Endothelial cell of umbilical vein (primary cell): Measurements from ENCODE around the gene ANKH. TPM values are rescaled to one million over a fixed set of nuclear protein-coding genes. Genes with fewer than 3 reads are reported as not detected.

Experiments
- BruUV-seq: library from RNA; stranded (reverse); fragments of 400-500 nt; replicated peaks from 2 replicates; lab custom pipeline; 2021; lab: Mats Ljungman, UMichigan
- CTCF ChIA-PET: fragments of 300-600, 350-600 bp; sonication (Branson Sonifier 250); formaldehyde crosslinking; loops from one replicate; lab custom pipeline; 2021; ENCODE audit warnings: antibody characterized with exemption, inconsistent platforms; lab: Charles Lee
- POLR2A ChIA-PET: fragments of 300-600, 350-600 bp; sonication (Branson Sonifier 250); formaldehyde crosslinking; loops from one replicate; lab custom pipeline; 2021; ENCODE audit warnings: antibody characterized with exemption, inconsistent platforms; lab: Charles Lee
- DNase-seq: peaks from one replicate; pipeline ENCODE4 v3.0.0-alpha.2; 2011; ENCODE audit warnings: low read depth, low spot score
- FAIRE-seq: peaks from 2 replicates; lab custom pipeline; 2011; peaks lifted over from hg19 to GRCh38; lab: Jason Lieb, UNC
- H2AFZ ChIP-seq: 2 replicates; pipeline ENCODE4 v1.6.0; 2012; ENCODE audit warnings: low read depth, low read length, control low read depth, inconsistent platforms
- H3K27ac ChIP-seq: 2 replicates; pipeline ENCODE4 v1.5.1; 2011; ENCODE audit warnings: low read depth, mild to moderate bottlenecking, control low read depth, low read length, moderate library complexity; ENCODE audit not compliant: insufficient read depth
- H3K27me3 ChIP-seq, 2 experiments: 2 replicates each; pipeline versions ENCODE4 v1.6.0 to v1.6.1; 2011; ENCODE audit warnings: low read length in 2 of 2, mixed read lengths in 1 of 2; ENCODE audit not compliant: control insufficient read depth in 2 of 2, insufficient read depth in 2 of 2
- H3K36me3 ChIP-seq, 2 experiments: 2 replicates in 1 of 2; 3 replicates in 1 of 2; pipeline ENCODE4 v1.5.1; 2011; ENCODE audit warnings: low read length in 2 of 2, mild to moderate bottlenecking in 1 of 2, moderate library complexity in 1 of 2; ENCODE audit not compliant: control insufficient read depth in 2 of 2, insufficient read depth in 2 of 2; ENCODE audit errors: extremely low read depth in 1 of 2
- H3K4me1 ChIP-seq: 3 replicates; pipeline ENCODE4 v1.5.1; 2011; ENCODE audit warnings: mild to moderate bottlenecking, low read length; ENCODE audit not compliant: control insufficient read depth, insufficient read depth; ENCODE audit errors: extremely low read depth
- H3K4me2 ChIP-seq: 2 replicates; pipeline ENCODE4 v1.6.1; 2011; ENCODE audit warnings: low read length, control low read depth, mixed read lengths; ENCODE audit not compliant: insufficient read depth
- H3K4me3 ChIP-seq, 3 experiments: fragments of 200-600 bp in 1 of 3; sonication (generic), shearing (Covaris generic) in 1 of 3; replicated peaks in 1 of 3; 2 replicates each; pipeline ENCODE4 v1.5.1; 2011 to 2016; ENCODE audit warnings: control low read depth in 3 of 3, low read length in 3 of 3, mild to moderate bottlenecking in 2 of 3, inconsistent platforms in 1 of 3, low read depth in 1 of 3, moderate library complexity in 1 of 3; ENCODE audit not compliant: insufficient read depth in 1 of 3
- H3K79me2 ChIP-seq: 2 replicates; pipeline ENCODE4 v1.6.0; 2012; ENCODE audit warnings: low read length, inconsistent platforms; ENCODE audit not compliant: control insufficient read depth, insufficient read depth
- H3K9ac ChIP-seq: replicated peaks from 2 replicates; pipeline ENCODE3; 2011; ENCODE audit warnings: low read length, control low read depth; ENCODE audit not compliant: insufficient read depth; ENCODE audit errors: extremely low read depth
- H3K9me1 ChIP-seq: replicated peaks from 3 replicates; pipeline ENCODE4 v1.6.0; 2011; ENCODE audit warnings: mild to moderate bottlenecking, low read length; ENCODE audit not compliant: control insufficient read depth, insufficient read depth; ENCODE audit errors: extremely low read depth
- H3K9me3 ChIP-seq: replicated peaks from 2 replicates; pipeline ENCODE4 v1.5.1; 2012; ENCODE audit warnings: low read length, inconsistent platforms; ENCODE audit not compliant: control insufficient read depth, insufficient read depth
- H4K20me1 ChIP-seq: replicated peaks from 2 replicates; pipeline ENCODE3; 2011; ENCODE audit warnings: mild to moderate bottlenecking, low read length; ENCODE audit not compliant: control insufficient read depth, insufficient read depth; ENCODE audit errors: extremely low read depth
- EZH2 ChIP-seq: IDR thresholded peaks from 2 replicates; pipeline ENCODE4 v1.6.1; 2012; ENCODE audit warnings: borderline replicate concordance, low read depth, mild to moderate bottlenecking, moderate library complexity, low read length, inconsistent platforms; ENCODE audit not compliant: severe bottlenecking
- FOS ChIP-seq: IDR thresholded peaks from 2 replicates; pipeline ENCODE4 v1.6.1; 2011; ENCODE audit warnings: mild to moderate bottlenecking, low read length, moderate library complexity, borderline replicate concordance; ENCODE audit not compliant: insufficient read depth
- GATA2 ChIP-seq: IDR thresholded peaks from 2 replicates; pipeline ENCODE4 v1.7.0; 2011; ENCODE audit warnings: low read depth, mild to moderate bottlenecking, moderate library complexity, mixed read lengths, low read length; ENCODE audit not compliant: insufficient read length, insufficient read depth
- JUN ChIP-seq: IDR thresholded peaks from 2 replicates; pipeline ENCODE4 v1.6.1; 2011; ENCODE audit warnings: borderline replicate concordance, low read depth; ENCODE audit not compliant: insufficient read length, insufficient read depth
- MAX ChIP-seq: IDR thresholded peaks from 2 replicates; pipeline ENCODE4 v1.6.1; 2011; ENCODE audit not compliant: insufficient read depth, insufficient read length
- MYC ChIP-seq: IDR thresholded peaks from one replicate; pipeline ENCODE4 v1.6.1; 2011; ENCODE audit warnings: mild to moderate bottlenecking, low read depth, low read length
- POLR2A ChIP-seq: IDR thresholded peaks from 2 replicates; pipeline ENCODE4 v1.6.1; 2012; ENCODE audit warnings: low read depth, mild to moderate bottlenecking, control low read depth, low read length
- POLR2AphosphoS5 ChIP-seq: IDR thresholded peaks from 2 replicates; pipeline ENCODE4 v1.6.1; 2012; ENCODE audit warnings: low read depth, mild to moderate bottlenecking, control low read depth, low read length, moderate library complexity; ENCODE audit not compliant: insufficient read depth
- dilution Hi-C: fragments of 300-500 bp; cut with MboI; formaldehyde crosslinking; loops from one replicate; pipeline ENCODE4 v1.15.0; 2019; ENCODE audit warnings: low sequenced_read_pairs; ENCODE audit not compliant: extremely low pct_ligation_motif_present
- intact Hi-C: fragments of 100-400 bp; cut with micrococcal nuclease; formaldehyde crosslinking; loops from one replicate; pipeline ENCODE4 v1.10.0; 2022
- polyA plus RNA-seq, 4 experiments: library from polyadenylated mRNA; depleted of rRNA in 3 of 4; stranded (reverse) in 3 of 4; unstranded in 1 of 4; fragments of >200 nt; gene quantifications; 2 replicates each; pipeline versions ENCODE4 v1.2.1 to v1.2.3, GENCODE V29; 2011 to 2012; ENCODE audit warnings: missing spikeins in 1 of 4
- total RNA-seq: library from RNA; stranded (reverse); gene quantifications from 2 replicates; pipeline ENCODE4 v1.2.3, GENCODE V29; 2021
- TF ChIP-seq, protein P1 (sequence below), 2 donors: IDR thresholded peaks; 1 replicate in 1 of 2; 2 replicates in 1 of 2; pipeline ENCODE4 v1.5.1; 2011; ENCODE audit warnings: low read length in 2 of 2, mild to moderate bottlenecking in 2 of 2, moderate library complexity in 2 of 2, control low read depth in 1 of 2, inconsistent platforms in 1 of 2, low read depth in 1 of 2; ENCODE audit not compliant: insufficient read depth in 1 of 2; ENCODE audit errors: extremely low read depth in 1 of 2

The ANKH gene
- total and polyA plus RNA-seq, 2 donors (not counting 3 experiments of a cell fraction or from before 2014, with no cell fraction given) = 12.7 to 31.4 TPM

DNA sequence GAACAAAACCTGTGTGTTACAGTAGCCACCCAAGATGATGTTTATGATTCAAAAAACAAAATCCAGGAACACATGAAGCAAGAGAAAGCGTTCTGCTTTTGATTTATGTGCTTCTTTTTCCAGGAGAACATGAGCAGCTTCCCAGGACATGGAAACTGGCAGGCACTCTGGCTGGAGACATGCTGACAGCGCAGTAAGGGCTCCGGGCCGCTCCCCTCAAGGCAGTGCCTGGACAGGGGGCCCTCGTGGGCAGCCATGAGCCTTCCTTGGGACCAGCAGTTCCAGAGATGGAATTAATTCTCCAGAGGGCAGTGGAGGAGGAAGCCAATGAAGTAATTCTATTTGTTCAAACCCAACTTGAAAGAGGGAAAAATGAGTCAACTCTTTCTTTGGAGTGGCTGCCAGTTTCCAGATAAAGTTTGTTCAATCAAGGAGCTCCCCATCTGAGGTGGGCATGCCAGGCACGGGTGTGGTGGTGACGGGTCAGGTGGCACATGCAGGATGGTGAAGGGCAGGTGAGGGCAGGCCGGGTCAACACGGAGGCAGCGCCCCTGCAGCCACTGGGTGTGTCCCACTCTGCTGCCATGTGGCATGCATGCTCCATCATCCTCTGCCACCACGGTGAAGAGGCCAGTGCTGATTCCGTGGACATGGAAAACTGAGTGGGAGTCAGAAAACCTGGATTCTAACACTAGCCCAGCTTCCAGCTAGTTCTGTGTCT is 123.2 kb downstream of the ANKH start:
- Histone ChIP-seq H3K79me2 (no peaks in the 10 kb centered on the region), H3K36me3 (no peaks in the 10 kb centered on the region), H3K9me1 (no peaks in the 10 kb centered on the region), H4K20me1 (no peaks in the 10 kb centered on the region), H3K9ac (no peak overlapping the region), H3K27ac (no peak overlapping the region), H3K4me2 (no peak overlapping the region), H3K4me3 (no peak overlapping the region), H3K27me3 (no peaks in the 10 kb centered on the region), H3K4me1 (peaks cover 4% of the 10 kb centered on the region), H3K9me3 (no peaks in the 10 kb centered on the region), H2AFZ (no peak overlapping the region)
- no peak for FAIRE-seq
- ChIA-PET POLR2A (no interaction called here), CTCF (no interaction called here)
- no TSS peak for BruUV-seq
- no peak for DNase-seq
- dilution Hi-C loops (loop anchor here (25.0 kb wide), 1 partner anchor 264 kb away; no protein-coding TSS in a partner anchor), intact Hi-C loops (no loop called here)
- TF ChIP-seq POLR2AphosphoS5 = no peak
- no peak for TF ChIP-seq MAX
- TF ChIP-seq MYC = no peak
- TF ChIP-seq POLR2A = no peak
- no peak for TF ChIP-seq FOS
- no peak for TF ChIP-seq JUN
- TF ChIP-seq, protein P1, sequence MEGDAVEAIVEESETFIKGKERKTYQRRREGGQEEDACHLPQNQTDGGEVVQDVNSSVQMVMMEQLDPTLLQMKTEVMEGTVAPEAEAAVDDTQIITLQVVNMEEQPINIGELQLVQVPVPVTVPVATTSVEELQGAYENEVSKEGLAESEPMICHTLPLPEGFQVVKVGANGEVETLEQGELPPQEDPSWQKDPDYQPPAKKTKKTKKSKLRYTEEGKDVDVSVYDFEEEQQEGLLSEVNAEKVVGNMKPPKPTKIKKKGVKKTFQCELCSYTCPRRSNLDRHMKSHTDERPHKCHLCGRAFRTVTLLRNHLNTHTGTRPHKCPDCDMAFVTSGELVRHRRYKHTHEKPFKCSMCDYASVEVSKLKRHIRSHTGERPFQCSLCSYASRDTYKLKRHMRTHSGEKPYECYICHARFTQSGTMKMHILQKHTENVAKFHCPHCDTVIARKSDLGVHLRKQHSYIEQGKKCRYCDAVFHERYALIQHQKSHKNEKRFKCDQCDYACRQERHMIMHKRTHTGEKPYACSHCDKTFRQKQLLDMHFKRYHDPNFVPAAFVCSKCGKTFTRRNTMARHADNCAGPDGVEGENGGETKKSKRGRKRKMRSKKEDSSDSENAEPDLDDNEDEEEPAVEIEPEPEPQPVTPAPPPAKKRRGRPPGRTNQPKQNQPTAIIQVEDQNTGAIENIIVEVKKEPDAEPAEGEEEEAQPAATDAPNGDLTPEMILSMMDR (IDR thresholded peaks at IDR 0.05; ENCODE audit: extremely low read depth in 1 of 2, insufficient read depth in 1 of 2, low read depth in 1 of 2, low read length in 2 of 2) = no peak
- TF ChIP-seq EZH2 = no peak
- TF ChIP-seq GATA2 = no peak
